GM18505 (cell line): ENCODE measurements around the gene TBX15.

Experiments
- ATAC-seq: cut with Tn5 transposase; IDR thresholded peaks from one replicate; pipeline ENCODE4 v1.9.1; 2021; ENCODE audit not compliant: unreplicated experiment
- POLR2A ChIP-seq: IDR thresholded peaks from 4 replicates; pipeline ENCODE4 v1.6.1; 2011; ENCODE audit warnings: borderline replicate concordance; ENCODE audit not compliant: insufficient read depth, insufficient read length; ENCODE audit errors: extremely low read depth

The TBX15 gene

DNA sequence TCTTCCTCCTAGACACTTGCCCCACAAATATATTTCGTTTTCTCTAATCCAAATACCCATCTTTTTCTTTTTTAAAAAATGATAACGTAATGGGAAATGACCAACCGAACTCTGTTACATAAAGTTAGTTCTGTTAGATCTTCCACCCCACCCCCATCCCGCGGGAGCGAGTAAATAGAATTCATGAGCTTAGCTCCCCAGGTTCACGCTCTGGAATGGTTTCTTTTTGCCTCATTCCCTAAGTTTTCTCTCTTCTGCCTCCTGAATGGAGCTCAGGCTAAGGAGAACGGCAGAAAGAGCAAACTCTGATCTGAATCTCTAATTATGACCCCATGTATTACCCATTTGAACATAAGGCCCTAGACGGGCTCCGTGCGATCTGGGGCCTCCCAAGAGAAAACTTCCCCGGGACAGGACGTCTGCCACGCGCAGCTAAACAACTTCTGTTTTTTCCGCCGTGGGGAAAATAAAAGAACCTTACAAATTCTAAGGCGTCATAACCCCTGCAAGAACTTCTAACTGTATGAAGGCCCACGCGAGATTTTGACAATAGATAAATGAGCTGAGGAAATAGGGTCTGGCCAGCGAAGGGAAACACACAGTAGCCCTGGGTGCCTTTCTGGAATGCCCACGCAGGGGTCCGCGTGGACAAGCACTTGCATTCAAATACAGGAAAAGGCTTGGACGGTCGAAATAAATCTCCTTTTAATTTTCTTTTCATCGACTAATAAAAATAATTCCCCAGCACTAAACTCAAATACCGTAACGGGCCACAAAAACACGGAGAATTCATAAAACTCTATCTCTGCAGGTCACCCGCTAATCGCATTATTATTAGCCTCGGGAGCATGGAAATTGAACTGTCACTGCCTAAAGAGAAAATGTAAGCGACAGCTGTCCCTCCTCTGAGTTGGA is 2.2 kb downstream of the TBX15 start:
- no peak for ATAC-seq
- no peak for TF ChIP-seq POLR2A

DNA sequence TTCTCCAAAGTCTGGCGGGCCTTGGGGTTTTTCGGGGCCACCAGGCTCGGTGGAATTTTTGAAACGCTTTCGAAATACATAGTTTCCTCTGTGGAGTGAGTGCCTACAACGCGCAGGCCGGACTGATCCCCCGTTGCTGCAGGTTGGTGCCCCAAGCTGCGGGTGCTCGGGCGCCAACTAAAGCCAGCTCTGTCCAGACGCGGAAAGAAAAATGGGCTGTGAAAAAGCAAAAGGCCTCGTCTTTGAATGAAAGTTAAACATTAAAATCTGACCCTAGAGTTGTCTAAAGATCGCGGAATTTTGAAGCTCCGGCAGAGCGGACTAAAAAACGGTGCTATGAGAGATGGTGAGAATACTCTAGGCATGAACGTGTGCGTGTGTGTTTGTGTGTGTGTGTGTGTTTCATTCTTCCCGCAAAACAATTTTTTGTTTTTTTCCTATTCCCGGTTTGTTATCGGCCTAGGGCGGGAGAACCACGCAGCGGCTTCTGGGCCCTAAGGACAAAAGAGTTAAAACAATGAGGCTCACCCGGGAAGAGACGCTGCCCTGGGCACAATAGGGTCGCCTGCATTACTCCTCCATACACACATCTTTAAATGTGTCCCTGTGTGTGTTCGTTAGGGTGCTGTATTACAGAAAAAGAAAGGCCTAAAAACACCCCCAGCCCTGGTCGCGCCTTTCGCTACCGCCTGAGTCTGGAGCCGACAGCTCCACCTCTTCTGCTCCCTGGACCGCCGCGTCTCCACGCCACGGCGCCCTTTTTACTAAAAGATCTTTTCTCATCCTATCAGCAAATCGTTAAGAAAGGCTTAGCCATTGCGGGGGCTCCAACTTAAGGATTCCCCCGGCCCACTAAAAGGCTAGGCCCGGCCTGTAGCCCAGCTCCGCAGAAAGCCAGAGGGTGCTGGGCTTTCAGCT is 3.2 kb downstream of the TBX15 start:
- no peak for TF ChIP-seq POLR2A
- ATAC-seq: no peak

DNA sequence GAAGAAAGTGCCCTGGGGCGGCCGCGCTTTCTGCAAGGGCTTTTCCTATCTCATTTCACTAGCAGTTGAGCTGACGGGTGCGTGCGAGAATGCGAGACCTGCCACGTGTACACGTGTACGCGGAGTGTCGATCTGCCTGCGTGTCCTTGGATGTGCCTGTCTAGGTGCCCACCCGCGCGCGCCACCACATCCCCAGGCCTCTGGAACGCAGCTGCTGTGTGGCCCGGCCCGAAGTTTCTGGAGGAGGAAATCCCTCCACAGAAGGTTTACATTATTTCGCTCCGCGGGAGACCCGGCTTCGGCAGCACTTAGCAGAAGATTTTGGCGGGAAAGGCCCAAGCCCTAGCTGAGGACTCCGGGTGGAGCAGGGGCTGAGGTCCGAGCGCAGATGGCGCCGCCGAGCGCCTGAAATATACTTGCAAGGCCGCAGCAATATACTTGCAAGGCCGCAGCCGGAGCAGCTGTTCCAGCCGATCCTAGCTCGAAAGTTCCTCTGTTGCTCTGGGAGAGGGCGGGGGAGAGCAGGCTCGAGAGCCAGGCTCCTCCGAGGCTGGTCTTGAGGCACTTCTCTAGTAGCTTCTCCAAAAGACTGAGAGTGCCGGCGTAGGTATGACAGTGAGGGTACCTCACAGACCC is 3.9 kb downstream of the TBX15 start:
- TF ChIP-seq POLR2A: no peak
- ATAC-seq: no peak

DNA sequence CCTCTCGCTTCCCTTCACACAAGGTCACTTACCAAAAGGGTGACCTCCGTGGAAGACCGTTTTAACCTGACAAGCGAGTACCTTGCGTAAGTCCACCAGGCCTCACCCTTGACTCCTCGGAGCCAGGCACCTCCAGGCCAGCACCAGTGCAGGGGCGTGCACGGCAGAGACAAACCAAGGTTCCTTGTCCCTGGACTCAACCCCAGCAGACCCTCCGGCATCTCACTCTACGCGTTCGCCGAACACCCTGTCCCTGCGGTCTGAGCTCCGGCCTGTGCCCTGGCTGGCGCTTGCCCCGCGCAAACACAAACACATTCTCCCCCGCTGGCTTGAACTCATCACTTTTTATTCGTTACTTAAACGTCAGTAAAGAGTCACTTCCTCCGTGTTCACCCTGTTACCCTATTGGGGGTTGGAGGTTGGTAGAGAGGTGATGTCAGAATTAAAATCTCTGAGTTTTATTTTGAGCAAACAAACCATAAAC is 4.5 kb downstream of the TBX15 start:
- TF ChIP-seq POLR2A: no peak
- no peak for ATAC-seq

DNA sequence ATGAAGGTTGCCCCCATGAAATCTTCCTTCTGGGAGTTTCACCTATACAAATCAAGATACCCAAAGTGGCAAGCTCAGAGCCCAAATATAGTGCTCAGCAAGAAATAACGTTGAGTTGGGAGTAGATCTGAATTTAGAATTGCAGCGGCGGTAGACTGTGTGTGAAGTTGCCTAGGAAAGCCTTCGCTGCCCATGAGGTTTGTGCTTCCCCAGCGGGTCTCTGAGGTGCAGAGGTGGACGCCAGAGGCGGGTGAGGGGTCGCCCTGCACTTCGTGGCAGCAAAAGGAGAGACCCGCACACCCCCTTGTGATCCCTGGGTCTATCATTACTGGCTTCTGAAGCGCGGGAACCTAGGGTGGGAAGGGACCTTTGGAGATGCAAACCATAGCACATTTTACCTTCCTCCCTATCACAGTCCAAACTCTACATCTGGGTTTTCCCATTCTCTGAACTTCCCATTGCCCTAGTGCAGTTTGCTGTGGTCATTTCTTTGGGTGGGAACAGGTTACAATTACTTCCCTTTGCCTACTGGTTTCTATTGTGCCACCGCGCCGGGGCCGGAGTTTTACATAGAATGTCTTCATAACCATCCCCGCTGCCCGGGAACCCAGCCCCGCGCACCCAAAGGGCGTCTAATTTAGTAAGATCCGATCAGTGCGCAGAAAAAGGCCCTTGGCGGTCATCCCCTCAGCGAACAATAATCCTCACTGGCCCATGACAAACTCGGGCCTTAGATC is 5.2 kb downstream of the TBX15 start:
- ATAC-seq: no peak
- TF ChIP-seq POLR2A: no peak

DNA sequence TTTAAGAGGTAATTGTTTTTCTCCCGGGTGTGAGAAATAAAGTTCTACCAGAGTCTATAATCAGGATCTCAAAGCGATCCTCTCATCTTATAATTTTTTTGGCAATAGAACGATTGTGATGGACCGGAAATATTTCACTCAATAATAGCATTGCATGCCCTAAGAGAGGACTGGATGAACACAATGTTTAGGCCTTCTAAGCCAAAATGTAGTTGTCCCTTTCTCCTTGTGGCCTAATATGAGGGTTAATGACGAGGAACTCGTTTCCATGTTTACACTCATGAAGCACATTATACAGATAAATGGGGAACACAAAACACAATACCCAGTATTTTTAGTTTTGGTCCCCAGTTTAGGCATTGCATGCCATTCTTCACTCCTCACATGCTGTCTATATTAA is 5.9 kb downstream of the TBX15 start:
- no peak for TF ChIP-seq POLR2A
- ATAC-seq: no peak

DNA sequence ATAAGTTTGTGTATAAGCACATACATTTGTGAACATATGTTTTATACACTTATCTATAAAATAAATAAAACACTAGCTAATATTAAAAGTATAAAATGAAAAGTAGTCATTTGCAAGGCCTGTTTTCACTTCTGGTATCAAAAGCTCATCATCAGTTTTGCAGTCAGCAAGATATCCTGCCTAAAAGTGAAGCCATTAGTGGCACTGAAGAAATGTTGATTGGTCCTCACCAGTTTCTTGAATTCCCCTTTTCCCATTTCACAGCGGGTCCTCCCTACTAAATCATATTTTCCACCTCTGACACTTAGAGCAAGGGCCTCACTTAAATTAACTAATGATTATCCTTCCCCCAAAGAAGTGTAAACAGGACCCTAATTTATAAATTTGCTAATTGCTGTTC is 6.7 kb downstream of the TBX15 start:
- no peak for TF ChIP-seq POLR2A

DNA sequence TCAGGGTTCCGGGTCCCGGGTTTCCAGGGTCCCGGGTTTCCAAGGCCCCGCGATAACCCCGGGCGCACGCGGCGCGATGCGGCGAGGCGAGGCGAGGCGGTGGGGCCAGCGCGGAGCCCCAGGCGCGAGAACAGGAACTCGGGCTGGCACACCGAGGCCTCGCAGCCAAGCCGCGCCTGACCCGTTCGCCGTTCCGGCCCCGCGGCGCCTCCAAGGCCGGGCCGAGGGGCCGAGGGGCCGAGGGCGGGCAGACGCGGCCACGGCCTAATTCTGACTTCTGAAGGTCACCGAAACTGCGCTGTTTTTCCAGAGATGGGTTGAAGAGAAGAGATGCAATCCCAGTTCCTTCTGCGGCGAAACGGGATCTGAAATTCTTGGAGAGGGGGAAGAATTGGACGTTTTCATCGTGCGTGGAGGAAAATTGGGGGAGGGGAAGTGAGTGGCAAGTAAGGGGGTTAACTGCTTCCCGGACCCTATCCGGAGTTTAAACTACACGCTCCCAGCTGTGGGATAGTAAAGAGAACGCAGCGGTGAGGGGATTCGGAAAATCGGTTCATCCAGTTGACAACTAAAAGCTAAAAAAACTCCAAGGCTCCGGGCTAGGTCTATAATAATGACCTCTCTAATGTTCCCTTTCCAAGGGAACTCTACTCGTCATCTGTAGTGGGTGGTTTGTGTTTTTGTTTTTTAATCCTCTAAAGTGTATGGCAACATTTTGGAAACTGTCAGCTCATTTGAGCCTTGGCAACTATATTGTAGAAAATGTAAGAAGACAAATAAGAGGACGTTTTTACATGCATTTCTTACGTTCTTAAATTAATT is 8.2 kb downstream of the TBX15 start:
- ATAC-seq: no peak
- no peak for TF ChIP-seq POLR2A

More for the DNA sequence above, 6.7 kb downstream of the TBX15 start:
- ATAC-seq: no peak

DNA sequence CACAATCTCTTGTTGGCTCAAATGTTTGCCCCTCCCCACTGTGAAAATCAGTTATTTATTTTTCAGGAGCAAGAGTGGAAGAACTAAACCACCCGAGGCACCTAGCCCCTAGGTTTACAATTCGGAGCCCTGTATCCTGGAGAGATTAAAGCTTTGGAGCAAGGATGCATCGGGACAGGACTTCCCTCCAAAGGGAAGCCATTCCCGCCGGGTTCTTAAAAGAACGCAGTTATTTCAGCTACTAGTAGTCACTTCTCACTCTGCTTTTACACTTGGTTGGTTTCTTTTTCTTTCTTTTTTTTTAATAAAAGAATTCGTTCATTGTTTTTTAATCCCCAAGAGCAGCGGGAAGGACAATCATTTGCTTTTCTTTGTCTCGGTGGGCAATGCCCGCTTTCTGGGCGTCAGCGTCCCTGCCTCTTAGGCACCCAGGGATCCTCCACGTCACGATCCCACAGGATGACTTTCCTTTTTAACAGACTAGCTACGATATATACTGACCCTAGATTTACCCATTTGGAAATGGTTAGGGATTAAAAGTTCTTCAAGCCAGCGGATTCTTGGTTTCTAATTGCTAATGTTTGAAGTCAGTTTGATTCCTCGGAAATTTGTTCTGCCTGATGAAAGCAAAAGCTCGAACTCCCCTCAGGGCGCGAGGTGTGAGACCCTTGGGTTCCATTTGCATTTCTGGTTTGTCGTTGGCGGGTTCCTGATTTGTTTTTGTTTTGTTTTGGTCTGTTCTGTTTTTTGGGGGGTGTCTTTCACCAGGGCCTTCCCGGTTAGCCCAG is 9.0 kb downstream of the TBX15 start:
- no peak for ATAC-seq
- no peak for TF ChIP-seq POLR2A

DNA sequence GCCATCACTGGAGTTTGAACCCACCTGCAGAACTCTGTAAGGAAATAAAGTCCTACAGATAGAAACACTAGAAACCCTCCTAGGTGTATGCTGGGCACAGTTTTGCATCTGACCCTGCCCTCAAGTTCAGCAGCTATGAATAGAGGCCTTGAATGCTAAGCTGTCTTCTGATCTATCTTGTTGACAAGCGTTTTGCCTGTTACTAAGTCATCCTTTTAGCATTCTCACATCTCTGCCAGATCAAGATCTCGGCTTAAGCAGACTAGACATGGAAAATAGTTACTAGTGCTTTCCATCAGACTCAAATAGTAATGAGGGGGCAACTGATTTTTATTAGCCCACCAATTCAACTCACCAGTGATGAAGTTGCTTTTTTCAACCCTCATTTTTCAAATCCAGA is 10.5 kb downstream of the TBX15 start:
- ATAC-seq: no peak
- TF ChIP-seq POLR2A: no peak

DNA sequence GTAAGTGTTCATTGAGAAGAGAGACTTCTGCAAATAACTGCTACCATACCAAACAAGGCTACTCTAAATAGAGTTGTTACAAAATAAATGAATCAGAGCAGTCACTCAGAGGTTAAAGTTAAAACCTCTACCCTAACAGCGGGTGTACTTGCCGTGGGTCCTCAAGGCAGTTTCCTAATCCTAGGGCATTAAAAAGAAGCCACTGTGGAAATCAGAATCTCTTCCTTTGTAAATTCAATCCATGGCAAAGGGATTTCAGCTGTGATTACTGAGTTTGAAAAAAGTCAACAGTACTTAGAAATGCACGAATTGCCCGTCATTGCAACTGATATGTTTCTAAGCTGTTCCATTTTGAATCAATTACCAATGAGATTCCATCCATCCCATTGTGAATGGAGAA is 13.5 kb downstream of the TBX15 start:
- ATAC-seq: no peak
- no peak for TF ChIP-seq POLR2A
